HEK293 (cell line): ENCODE data around the gene GRAMD1C.

Experiments
- CTCF ChIA-PET: fragments of 350-600 bp; formaldehyde crosslinking; extraction: SDS; loops from one replicate; lab custom pipeline; 2021; ENCODE audit warnings: antibody characterized with exemption; lab: Yijun Ruan, JAX
- POLR2A ChIA-PET: fragments of 300-600 bp; formaldehyde crosslinking; extraction: SDS; loops from one replicate; lab custom pipeline; 2020; ENCODE audit warnings: antibody characterized with exemption, inconsistent platforms; lab: Yijun Ruan, JAX
- H3K27ac ChIP-seq: fragments of 200-500 bp; sonication (Bioruptor generic); 2 replicates; pipeline ENCODE4 v1.5.1; 2014; ENCODE audit warnings: low read depth, low read length, control low read depth, inconsistent platforms; ENCODE audit errors: extremely low read depth
- H3K36me3 ChIP-seq, 2 experiments: fragments of 200-500 bp in 1 of 2; sonication (Bioruptor generic) in 1 of 2; 1 replicate in 1 of 2; 2 replicates in 1 of 2; pipeline ENCODE4 v1.5.1; 2014 to 2017; ENCODE audit warnings: inconsistent platforms in 2 of 2, low read length in 2 of 2; ENCODE audit not compliant: control insufficient read depth in 2 of 2, insufficient read depth in 1 of 2
- H3K4me1 ChIP-seq: fragments of 200-500 bp; sonication (Bioruptor generic); 2 replicates; pipeline ENCODE4 v1.5.1; 2014; ENCODE audit warnings: mild to moderate bottlenecking, low read length, inconsistent platforms; ENCODE audit not compliant: control insufficient read depth, insufficient read depth
- H3K4me3 ChIP-seq: 2 replicates; pipeline ENCODE4 v1.5.1; 2011; ENCODE audit warnings: low read depth, mild to moderate bottlenecking, control low read depth, low read length, moderate library complexity
- H3K9me3 ChIP-seq: fragments of 200-500 bp; sonication (Bioruptor generic); 2 replicates; pipeline ENCODE4 v1.5.1; 2014; ENCODE audit warnings: low read depth, low read length, inconsistent platforms; ENCODE audit not compliant: control insufficient read depth, insufficient read depth
- ATF2 ChIP-seq: fragments of 450-650 bp; formaldehyde crosslinking; IDR thresholded peaks from 2 replicates; pipeline ENCODE4 v1.5.1; 2016; ENCODE audit warnings: missing biosample characterization, missing genetic modification characterization, low read depth
- BCL11B ChIP-seq: fragments of 450-650 bp; formaldehyde crosslinking; IDR thresholded peaks from 2 replicates; pipeline ENCODE4 v1.5.1; 2016; ENCODE audit warnings: low read depth, missing biosample characterization, missing genetic modification characterization
- HOXC10 ChIP-seq: sonication (generic); formaldehyde crosslinking; IDR thresholded peaks from 2 replicates; pipeline ENCODE4 v1.8.1; 2023; ENCODE audit warnings: mild to moderate bottlenecking, missing genetic modification reagents
- SALL2 ChIP-seq: fragments of 450-650 bp; formaldehyde crosslinking; IDR thresholded peaks from 2 replicates; pipeline ENCODE4 v1.5.0; 2017; ENCODE audit warnings: missing biosample characterization, mild to moderate bottlenecking, missing genetic modification characterization, borderline replicate concordance
- TRIM28 ChIP-seq: IDR thresholded peaks from 2 replicates; pipeline ENCODE4 v1.6.1; 2011; ENCODE audit warnings: low read length, control low read depth, borderline replicate concordance
- ZNF174 ChIP-seq: fragments of 450-650 bp; formaldehyde crosslinking; IDR thresholded peaks from 2 replicates; pipeline ENCODE4 v1.5.0; 2017; ENCODE audit warnings: missing biosample characterization, mild to moderate bottlenecking, missing genetic modification characterization
- ZNF2 ChIP-seq: fragments of 450-650 bp; formaldehyde crosslinking; IDR thresholded peaks from 2 replicates; pipeline ENCODE4 v1.5.1; 2016; ENCODE audit warnings: missing biosample characterization, missing genetic modification characterization
- ZNF214 ChIP-seq: fragments of 450-650 bp; formaldehyde crosslinking; IDR thresholded peaks from 2 replicates; pipeline ENCODE4 v1.5.1; 2017; ENCODE audit warnings: missing biosample characterization, mild to moderate bottlenecking, missing genetic modification characterization, borderline replicate concordance
- ZNF24 ChIP-seq: fragments of 450-650 bp; formaldehyde crosslinking; IDR thresholded peaks from 2 replicates; pipeline ENCODE4 v1.5.1; 2016; ENCODE audit warnings: missing biosample characterization, missing genetic modification characterization
- ZNF302 ChIP-seq: fragments of 450-650 bp; formaldehyde crosslinking; IDR thresholded peaks from 2 replicates; pipeline ENCODE4 v1.5.1; 2016; ENCODE audit warnings: missing biosample characterization, missing genetic modification characterization, low read depth
- ZNF335 ChIP-seq: fragments of 450-650 bp; formaldehyde crosslinking; conservative IDR thresholded peaks from 2 replicates; pipeline ENCODE4 v1.5.1; 2016; ENCODE audit warnings: missing biosample characterization, missing genetic modification characterization
- ZNF37A ChIP-seq: fragments of 450-650 bp; IDR thresholded peaks from 2 replicates; pipeline ENCODE4 v1.5.1; 2018; ENCODE audit warnings: missing biosample characterization, missing genetic modification characterization
- ZNF521 ChIP-seq: fragments of 450-650 bp; formaldehyde crosslinking; IDR thresholded peaks from 2 replicates; pipeline ENCODE4 v1.5.1; 2017; ENCODE audit warnings: missing biosample characterization, mild to moderate bottlenecking, missing genetic modification characterization
- ZNF549 ChIP-seq: fragments of 450-650 bp; IDR thresholded peaks from 2 replicates; pipeline ENCODE4 v1.5.1; 2018; ENCODE audit warnings: missing biosample characterization, missing genetic modification characterization, mild to moderate bottlenecking, inconsistent platforms, moderate library complexity
- ZNF623 ChIP-seq: fragments of 450-650 bp; formaldehyde crosslinking; IDR thresholded peaks from 2 replicates; pipeline ENCODE4 v1.5.1; 2016; ENCODE audit warnings: missing biosample characterization, missing genetic modification characterization
- ZNF701 ChIP-seq: fragments of 450-650 bp; formaldehyde crosslinking; IDR thresholded peaks from 2 replicates; pipeline ENCODE4 v1.5.1; 2016; ENCODE audit warnings: missing biosample characterization, missing genetic modification characterization
- ZNF785 ChIP-seq: fragments of 450-650 bp; formaldehyde crosslinking; IDR thresholded peaks from 2 replicates; pipeline ENCODE4 v1.5.1; 2016; ENCODE audit warnings: missing biosample characterization, missing genetic modification characterization
- ZSCAN5A ChIP-seq: fragments of 450-650 bp; formaldehyde crosslinking; IDR thresholded peaks from 2 replicates; pipeline ENCODE4 v1.5.1; 2016; ENCODE audit warnings: missing biosample characterization, missing genetic modification characterization

The GRAMD1C gene

DNA sequence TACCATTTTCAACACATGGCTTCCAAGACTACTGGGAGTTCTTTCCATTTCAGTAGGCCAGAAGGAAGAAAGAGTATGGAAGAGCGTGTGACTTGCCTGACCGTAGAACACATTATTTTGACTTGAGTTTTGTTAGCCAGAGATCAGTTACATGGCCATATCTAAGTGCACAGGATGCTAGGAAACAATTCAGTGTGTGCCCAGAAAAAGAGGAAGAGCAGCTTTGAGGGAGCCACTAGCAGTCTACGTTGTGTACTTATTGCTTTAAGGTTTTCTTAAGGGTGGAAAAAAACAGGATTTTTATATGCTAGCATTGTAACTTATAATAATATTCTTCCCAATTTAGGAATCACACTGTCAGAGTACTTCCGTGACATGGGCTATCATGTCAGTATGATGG is 44.1 kb upstream of the GRAMD1C start:
- no peak for TF ChIP-seq ZNF174 (tag by site-specific recombination)
- no peak for TF ChIP-seq ZNF623 (tag by site-specific recombination)
- no peak for TF ChIP-seq ZNF302 (tag by site-specific recombination)
- no peak for TF ChIP-seq ZNF24
- no peak for TF ChIP-seq ZNF37A (tag by site-specific recombination)
- TF ChIP-seq ZSCAN5A (tag by site-specific recombination) = no peak
- no peak for TF ChIP-seq TRIM28
- no peak for TF ChIP-seq ZNF521 (tag by site-specific recombination)
- no peak for TF ChIP-seq BCL11B (tag by site-specific recombination)
- no peak for TF ChIP-seq ZNF785 (tag by site-specific recombination)
- TF ChIP-seq ZNF335 = no peak
- H3K4me1 ChIP-seq = no peaks in the 10 kb centered on the region
- CTCF ChIA-PET = interaction anchor here (0.6 kb wide), 1 partner anchor 364 kb away, joined by 5 read pairs; no protein-coding TSS in a partner anchor
- peaks cover 11 to 55% of the 10 kb centered on the region in 2 experiments for H3K36me3 ChIP-seq
- POLR2A ChIA-PET = no interaction called here
- H3K9me3 ChIP-seq = no peaks in the 10 kb centered on the region
- H3K4me3 ChIP-seq = no peak overlapping the region
- H3K27ac ChIP-seq = no peak overlapping the region

DNA sequence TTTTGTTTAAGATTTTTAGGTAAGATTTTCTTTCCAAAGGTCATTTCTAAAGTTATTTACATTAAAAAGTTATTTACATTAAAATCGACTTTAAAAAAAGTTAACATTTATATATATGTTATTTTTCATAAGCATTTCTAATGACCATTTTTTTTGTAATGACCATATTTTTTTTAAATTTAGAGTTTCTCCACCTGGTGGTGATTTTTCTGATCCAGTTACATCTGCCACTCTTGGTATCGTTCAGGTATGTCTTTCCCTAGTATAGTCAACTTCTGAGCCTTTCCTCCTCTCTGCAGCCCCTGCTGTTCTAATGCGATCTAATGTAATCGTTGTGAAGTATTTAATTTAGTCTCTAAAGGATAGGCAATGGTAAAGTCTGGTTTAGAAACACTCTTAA is 42.9 kb upstream of the GRAMD1C start:
- Histone ChIP-seq H3K36me3 (peaks cover 10 to 65% of the 10 kb centered on the region in 2 experiments), H3K4me3 (no peak overlapping the region), H3K27ac (no peak overlapping the region), H3K9me3 (no peaks in the 10 kb centered on the region), H3K4me1 (no peaks in the 10 kb centered on the region)
- no peak for TF ChIP-seq ZNF2 (tag by site-specific recombination)
- TF ChIP-seq ZNF701 (tag by site-specific recombination) = no peak
- CTCF ChIA-PET = no interaction called here
- POLR2A ChIA-PET = no interaction called here

DNA sequence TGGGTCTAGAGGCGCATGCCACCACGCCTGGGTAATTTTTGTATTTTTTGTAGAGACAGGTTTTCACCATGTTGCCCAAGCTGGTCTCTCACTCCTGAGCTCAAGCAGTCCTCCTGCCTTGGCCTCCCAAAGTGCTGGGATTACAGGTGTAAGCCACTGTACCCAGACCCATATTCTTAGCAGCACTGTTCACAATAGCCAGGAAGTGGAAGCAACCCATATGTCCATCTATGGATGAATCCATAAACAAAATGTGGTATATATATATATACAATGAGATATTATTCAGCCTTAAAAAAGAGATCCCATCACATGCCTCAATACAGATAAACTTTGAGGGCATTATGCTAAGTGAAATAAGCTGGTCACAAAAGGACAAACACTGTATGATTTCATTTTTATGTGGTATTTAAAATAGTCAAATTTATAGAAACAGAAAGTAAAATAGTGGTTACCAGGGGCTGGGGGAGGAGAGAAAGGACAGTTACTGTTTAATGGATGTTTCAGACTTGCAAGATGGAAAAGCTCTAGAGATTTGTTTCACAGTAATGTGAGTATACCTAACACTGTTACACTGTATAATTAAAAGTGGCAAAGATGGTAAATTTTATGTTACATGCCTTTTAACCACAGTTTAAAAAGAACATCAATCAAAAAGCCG is 35.7 kb upstream of the GRAMD1C start:
- H3K4me3 ChIP-seq = no peak overlapping the region
- ChIA-PET CTCF (interaction anchor here (0.6 to 1.2 kb wide), 3 partner anchors 11 to 35 kb away, joined by 3 to 7 read pairs (median 3); no protein-coding TSS in a partner anchor), POLR2A (no interaction called here)
- H3K36me3 ChIP-seq = peaks cover 15 to 74% of the 10 kb centered on the region in 2 experiments
- H3K9me3 ChIP-seq = no peaks in the 10 kb centered on the region
- TF ChIP-seq ZNF549 (tag by site-specific recombination) (no peak), ATF2 (tag by site-specific recombination) (no peak), HOXC10 (CRISPR knock-in tag) (no peak), ZNF214 (tag by site-specific recombination) (no peak), SALL2 (tag by site-specific recombination) (no peak)
- no peaks in the 10 kb centered on the region for H3K4me1 ChIP-seq
- H3K27ac ChIP-seq = no peak overlapping the region
